ENCODE results near the gene PRKD1. TPM values are rescaled to one million over a fixed set of nuclear protein-coding genes. Genes with fewer than 3 reads are reported as not detected.

PRKD1 gene
- total RNA-seq, 1 experiment from 2014 or later: 9.7 TPM

GRCh38 chr14:29674566-29675285, 252.9 kb downstream of the PRKD1 start:
- Mint-ChIP-seq H3K9me3 (ENCODE audit: low read depth, unreplicated experiment) (no peaks in the 10 kb centered on the region), H3K4me1 (ENCODE audit: low read depth, unreplicated experiment) (no peaks in the 10 kb centered on the region), H3K36me3 (ENCODE audit: insufficient read depth, unreplicated experiment) (no peaks in the 10 kb centered on the region), H3K4me3 (ENCODE audit: low read depth, unreplicated experiment) (no peak overlapping the region), H3K27me3 (ENCODE audit: unreplicated experiment) (no peaks in the 10 kb centered on the region), H3K27ac (ENCODE audit: unreplicated experiment) (no peak overlapping the region)
- BruUV-seq (replicated peaks): no TSS peak
- CTCF ChIA-PET: interaction anchor here (1.6 kb wide), 1 partner anchor 17 kb away, joined by 4 read pairs; no protein-coding TSS in a partner anchor
- intact Hi-C loops (cut with micrococcal nuclease; ENCODE audit: unreplicated experiment): no loop called here
- TF ChIP-seq CTCF (IDR thresholded peaks at IDR 0.05; ENCODE audit: unreplicated experiment): no peak
- DNase-seq: no peak

- Mint-ChIP-seq H3K4me1 (ENCODE audit: low read depth, unreplicated experiment) (no peaks in the 10 kb centered on the region), H3K9me3 (ENCODE audit: low read depth, unreplicated experiment) (no peaks in the 10 kb centered on the region), H3K36me3 (ENCODE audit: insufficient read depth, unreplicated experiment) (no peaks in the 10 kb centered on the region), H3K27ac (ENCODE audit: unreplicated experiment) (no peak overlapping the region), H3K4me3 (ENCODE audit: low read depth, unreplicated experiment) (no peak overlapping the region), H3K27me3 (ENCODE audit: unreplicated experiment) (no peaks in the 10 kb centered on the region)
- CTCF ChIA-PET: no interaction called here
- no peak for TF ChIP-seq CTCF (IDR thresholded peaks at IDR 0.05; ENCODE audit: unreplicated experiment)
- no peak for DNase-seq
- no TSS peak for BruUV-seq (replicated peaks)
- intact Hi-C loops (cut with micrococcal nuclease; ENCODE audit: unreplicated experiment): no loop called here
Observed at GRCh38 chr14:29672831-29673230, 254.8 kb downstream of the PRKD1 start.

GRCh38 chr14:29671034-29671433, 256.6 kb downstream of the PRKD1 start:
- no TSS peak for BruUV-seq (replicated peaks)
- Mint-ChIP-seq H3K27ac (ENCODE audit: unreplicated experiment) (no peak overlapping the region), H3K36me3 (ENCODE audit: insufficient read depth, unreplicated experiment) (no peaks in the 10 kb centered on the region), H3K27me3 (ENCODE audit: unreplicated experiment) (no peaks in the 10 kb centered on the region), H3K9me3 (ENCODE audit: low read depth, unreplicated experiment) (no peaks in the 10 kb centered on the region), H3K4me3 (ENCODE audit: low read depth, unreplicated experiment) (no peak overlapping the region), H3K4me1 (ENCODE audit: low read depth, unreplicated experiment) (no peaks in the 10 kb centered on the region)
- TF ChIP-seq CTCF (IDR thresholded peaks at IDR 0.05; ENCODE audit: unreplicated experiment): no peak
- CTCF ChIA-PET: no interaction called here
- intact Hi-C loops (cut with micrococcal nuclease; ENCODE audit: unreplicated experiment): no loop called here
- DNase-seq: no peak

GRCh38 chr14:29668201-29668600, 259.4 kb downstream of the PRKD1 start:
- H3K27me3 Mint-ChIP-seq (ENCODE audit: unreplicated experiment): no peaks in the 10 kb centered on the region

More at GRCh38 chr14:29668201-29668600, 259.4 kb downstream of the PRKD1 start:
- Mint-ChIP-seq H3K27ac (ENCODE audit: unreplicated experiment) (no peak overlapping the region), H3K4me3 (ENCODE audit: low read depth, unreplicated experiment) (no peak overlapping the region), H3K9me3 (ENCODE audit: low read depth, unreplicated experiment) (no peaks in the 10 kb centered on the region), H3K36me3 (ENCODE audit: insufficient read depth, unreplicated experiment) (no peaks in the 10 kb centered on the region), H3K4me1 (ENCODE audit: low read depth, unreplicated experiment) (no peaks in the 10 kb centered on the region)
- CTCF ChIA-PET: interaction anchor here (0.6 kb wide), 1 partner anchor 9 kb away, joined by 3 read pairs; no protein-coding TSS in a partner anchor
- no peak for DNase-seq
- TF ChIP-seq CTCF (IDR thresholded peaks at IDR 0.05; ENCODE audit: unreplicated experiment): no peak
- intact Hi-C loops (cut with micrococcal nuclease; ENCODE audit: unreplicated experiment): no loop called here
- no TSS peak for BruUV-seq (replicated peaks)

Data from Calu3 (cell line).